ENCODE data around the gene SLITRK5. TPM values are rescaled to one million over a fixed set of nuclear protein-coding genes. Genes with fewer than 3 reads are reported as not detected.

Gene SLITRK5
- total RNA-seq, 4 donors from 2014 or later, result 0.17 to 0.45 (median 0.38) TPM

DNA sequence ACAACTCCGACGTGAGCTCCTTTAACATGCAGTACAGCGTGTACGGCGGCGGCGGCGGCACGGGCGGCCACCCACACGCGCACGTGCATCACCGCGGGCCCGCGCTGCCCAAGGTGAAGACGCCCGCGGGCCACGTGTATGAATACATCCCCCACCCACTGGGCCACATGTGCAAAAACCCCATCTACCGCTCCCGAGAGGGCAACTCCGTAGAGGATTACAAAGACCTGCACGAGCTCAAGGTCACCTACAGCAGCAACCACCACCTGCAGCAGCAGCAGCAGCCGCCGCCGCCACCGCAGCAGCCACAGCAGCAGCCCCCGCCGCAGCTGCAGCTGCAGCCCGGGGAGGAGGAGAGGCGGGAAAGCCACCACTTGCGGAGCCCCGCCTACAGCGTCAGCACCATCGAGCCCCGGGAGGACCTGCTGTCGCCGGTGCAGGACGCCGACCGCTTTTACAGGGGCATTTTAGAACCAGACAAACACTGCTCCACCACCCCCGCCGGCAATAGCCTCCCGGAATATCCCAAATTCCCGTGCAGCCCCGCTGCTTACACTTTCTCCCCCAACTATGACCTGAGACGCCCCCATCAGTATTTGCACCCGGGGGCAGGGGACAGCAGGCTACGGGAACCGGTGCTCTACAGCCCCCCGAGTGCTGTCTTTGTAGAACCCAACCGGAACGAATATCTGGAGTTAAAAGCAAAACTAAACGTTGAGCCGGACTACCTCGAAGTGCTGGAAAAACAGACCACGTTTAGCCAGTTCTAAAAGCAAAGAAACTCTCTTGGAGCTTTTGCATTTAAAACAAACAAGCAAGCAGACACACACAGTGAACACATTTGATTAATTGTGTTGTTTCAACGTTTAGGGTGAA is 6.6 kb downstream of the SLITRK5 start:
- Histone ChIP-seq H3K9me3 (no peaks in the 10 kb centered on the region), H3K4me3 (peak overlapping the region; percentile 43 to 58 (median 45)), H3K27me3 (peaks cover 0 to 64% (median 40%) of the 10 kb centered on the region in 4 donors), H3K36me3 (no peaks in the 10 kb centered on the region), H3K27ac (replicated peaks in 1 of 4) (no peak overlapping the region), H3K4me1 (peaks cover 14 to 41% (median 31%) of the 10 kb centered on the region in 4 donors)
- 14% methylated on average over 28 of the region's 60 CpGs for WGBS
- TF ChIP-seq POLR2A (IDR thresholded peaks at IDR 0.05; ENCODE audit: low read depth) (no peak), EP300 (IDR thresholded peaks at IDR 0.05) (no peak), CTCF (IDR thresholded peaks at IDR 0.05) (no peak), POLR2AphosphoS5 (IDR thresholded peaks at IDR 0.05) (no peak)
- intact Hi-C loops (cut with DNase I), result no loop called here
- no peak for DNase-seq (ENCODE audit: extremely low spot score)

DNA sequence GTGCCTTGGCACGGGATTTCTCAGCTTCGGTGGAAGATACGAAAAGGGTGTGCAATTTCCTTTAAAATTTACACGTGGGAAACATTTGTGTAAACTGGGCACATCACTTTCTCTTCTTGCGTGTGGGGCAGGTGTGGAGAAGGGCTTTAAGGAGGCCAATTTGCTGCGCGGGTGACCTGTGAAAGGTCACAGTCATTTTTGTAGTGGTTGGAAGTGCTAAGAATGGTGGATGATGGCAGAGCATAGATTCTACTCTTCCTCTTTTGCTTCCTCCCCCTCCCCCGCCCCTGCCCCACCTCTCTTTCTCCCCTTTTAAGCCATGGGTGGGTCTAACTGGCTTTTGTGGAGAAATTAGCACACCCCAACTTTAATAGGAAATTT is 7.2 kb downstream of the SLITRK5 start:
- peak overlapping the region; percentile 43 to 58 (median 45) for H3K4me3 ChIP-seq
- 37% methylated on average over 8 of the region's 8 CpGs for WGBS
- no peaks in the 10 kb centered on the region for H3K36me3 ChIP-seq
- peaks cover 0 to 58% (median 35%) of the 10 kb centered on the region in 4 donors for H3K27me3 ChIP-seq
- no peak for TF ChIP-seq EP300 (IDR thresholded peaks at IDR 0.05)
- TF ChIP-seq POLR2AphosphoS5 (IDR thresholded peaks at IDR 0.05), result no peak
- no peak for TF ChIP-seq CTCF (IDR thresholded peaks at IDR 0.05)
- TF ChIP-seq POLR2A (IDR thresholded peaks at IDR 0.05; ENCODE audit: low read depth), result no peak
- no peaks in the 10 kb centered on the region for H3K9me3 ChIP-seq
- no peak for DNase-seq (ENCODE audit: extremely low spot score)
- H3K4me1 ChIP-seq, result peaks cover 12 to 34% (median 25%) of the 10 kb centered on the region in 4 donors
- intact Hi-C loops (cut with DNase I), result no loop called here
- H3K27ac ChIP-seq (replicated peaks in 1 of 4), result no peak overlapping the region

DNA sequence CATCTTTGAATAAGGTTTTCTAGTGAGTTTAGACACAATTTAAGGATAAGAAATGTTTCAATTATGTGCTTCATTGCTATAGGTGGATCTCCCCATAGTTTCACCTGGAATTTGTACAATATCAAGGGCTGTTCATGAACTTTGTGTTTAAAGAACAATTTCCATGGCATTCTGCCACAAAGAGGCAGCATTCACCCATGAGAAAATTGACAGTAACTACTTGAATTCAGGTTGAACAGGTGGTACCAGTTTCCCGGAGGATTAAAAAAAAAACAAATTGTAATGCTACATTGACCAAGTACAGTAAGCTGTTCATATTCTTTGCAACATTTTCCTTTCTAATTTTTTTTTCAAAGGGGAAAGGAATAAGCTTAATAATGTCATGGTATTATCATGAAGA is 9.1 kb downstream of the SLITRK5 start:
- H3K9me3 ChIP-seq, result no peaks in the 10 kb centered on the region
- peaks cover 12 to 22% (median 17%) of the 10 kb centered on the region in 4 donors for H3K4me1 ChIP-seq
- H3K27ac ChIP-seq (replicated peaks in 1 of 4), result no peak overlapping the region
- no peak overlapping the region for H3K4me3 ChIP-seq
- 29% methylated on average over 1 of the region's 1 CpG for WGBS
- DNase-seq (ENCODE audit: extremely low spot score), result no peak
- no peak for TF ChIP-seq CTCF (IDR thresholded peaks at IDR 0.05)
- no peak for TF ChIP-seq POLR2AphosphoS5 (IDR thresholded peaks at IDR 0.05)
- TF ChIP-seq POLR2A (IDR thresholded peaks at IDR 0.05; ENCODE audit: low read depth), result no peak
- TF ChIP-seq EP300 (IDR thresholded peaks at IDR 0.05), result no peak
- H3K36me3 ChIP-seq, result no peaks in the 10 kb centered on the region
- peaks cover 0 to 38% (median 20%) of the 10 kb centered on the region in 4 donors for H3K27me3 ChIP-seq
- intact Hi-C loops (cut with DNase I), result no loop called here

DNA sequence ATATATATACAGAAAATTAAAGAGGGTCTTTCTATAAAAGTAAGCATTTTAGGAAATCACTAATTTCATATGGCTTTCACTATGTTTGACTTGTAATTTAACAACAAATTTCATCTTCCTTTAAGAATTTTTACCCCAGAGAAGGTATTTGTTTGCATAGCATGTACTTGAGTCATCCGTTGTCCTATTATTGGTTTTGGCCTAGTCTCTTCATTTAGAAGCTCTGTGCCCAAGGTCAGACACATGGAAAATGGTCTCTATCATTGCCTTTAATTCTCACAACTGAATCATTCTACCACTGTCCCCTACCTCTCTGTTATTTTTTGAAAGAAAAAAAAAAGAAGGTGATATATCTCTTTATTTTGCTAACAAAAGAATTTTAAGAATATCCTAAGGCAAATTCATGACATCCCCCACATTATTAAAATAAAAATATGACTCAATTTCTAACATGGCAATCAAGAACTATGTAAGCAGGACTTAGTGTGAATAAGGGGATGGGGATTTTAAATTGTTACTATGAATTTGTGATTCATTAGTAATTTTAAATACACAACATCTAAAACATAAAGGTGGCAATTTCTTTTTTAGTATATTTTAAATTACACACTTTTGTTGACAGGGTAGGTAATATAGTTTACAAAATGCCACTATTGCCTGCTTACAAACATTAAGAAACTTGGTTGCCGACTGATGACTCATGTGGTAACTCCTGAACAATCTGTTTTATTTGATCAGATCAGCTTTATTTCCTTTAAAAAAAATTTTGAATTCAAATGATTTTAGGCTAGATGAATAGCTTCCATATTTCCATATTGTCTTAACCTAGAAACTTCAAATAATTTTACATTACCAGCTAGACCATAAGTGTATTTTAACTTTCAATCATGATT is 13.9 kb downstream of the SLITRK5 start:
- TF ChIP-seq POLR2AphosphoS5 (IDR thresholded peaks at IDR 0.05), result no peak
- TF ChIP-seq CTCF (IDR thresholded peaks at IDR 0.05), result no peak
- no peak for TF ChIP-seq EP300 (IDR thresholded peaks at IDR 0.05)
- no peak for TF ChIP-seq POLR2A (IDR thresholded peaks at IDR 0.05; ENCODE audit: low read depth)
- WGBS, result 87% methylated on average over 2 of the region's 2 CpGs
- Histone ChIP-seq H3K4me3 (no peak overlapping the region), H3K9me3 (no peaks in the 10 kb centered on the region), H3K27me3 (no peaks in the 10 kb centered on the region), H3K4me1 (no peaks in the 10 kb centered on the region), H3K36me3 (no peaks in the 10 kb centered on the region), H3K27ac (replicated peaks in 1 of 4) (no peak overlapping the region)
- DNase-seq (ENCODE audit: extremely low spot score), result no peak
- intact Hi-C loops (cut with DNase I), result no loop called here

All from esophagus muscularis mucosa (tissue), 4 donors.